Stimulated activated effector memory CD8-positive, alpha-beta T cell treated with anti-CD3 and anti-CD28 coated beads, Interleukin-12 subunit alpha, Interleukin-12 subunit beta, amount 100 ng/mL, for 72 hours (primary cell): ENCODE measurements around the gene OAS1.
A peak's percentile ranks its signal among the peaks of the same experiment; 100 is the strongest.

Source experiments
- ATAC-seq: fragments of 150-1000 bp; cut with Tn5 transposase; 2 replicates; pipeline ENCODE4 v1.10.0; 2021
- DNase-seq, 2 donors: peaks; one replicate each; pipeline ENCODE4 v3.0.0; 2021 to 2022; ENCODE audit warnings: low spot score in 2 of 2
- H3K27ac Mint-ChIP-seq: one replicate; pipeline ENCODE4 v1.8.0; 2022; ENCODE audit warnings: mild to moderate bottlenecking, mixed read lengths
- H3K36me3 Mint-ChIP-seq: one replicate; pipeline ENCODE4 v1.8.0; 2022; ENCODE audit warnings: mild to moderate bottlenecking, mixed read lengths
- H3K4me1 Mint-ChIP-seq: one replicate; pipeline ENCODE4 v1.8.0; 2022; ENCODE audit warnings: mixed read lengths
- H3K4me3 Mint-ChIP-seq: one replicate; pipeline ENCODE4 v1.8.0; 2022; ENCODE audit warnings: mild to moderate bottlenecking, mixed read lengths
- H3K9me3 Mint-ChIP-seq: one replicate; pipeline ENCODE4 v1.8.0; 2022; ENCODE audit warnings: mixed read lengths

The OAS1 gene

GRCh38 chr12:112885236-112885635, 21.5 kb upstream of the OAS1 start:
- ATAC-seq (no peak), DNase-seq (no peak)
- Mint-ChIP-seq H3K4me1 (no peaks in the 10 kb centered on the region), H3K36me3 (no peaks in the 10 kb centered on the region), H3K4me3 (no peak overlapping the region), H3K9me3 (no peaks in the 10 kb centered on the region), H3K27ac (no peak overlapping the region)

GRCh38 chr12:112887550-112887949, 19.2 kb upstream of the OAS1 start:
- no peak overlapping the region for H3K4me3 Mint-ChIP-seq
- DNase-seq = no peak
- no peak for ATAC-seq
- no peaks in the 10 kb centered on the region for H3K9me3 Mint-ChIP-seq
- H3K4me1 Mint-ChIP-seq = no peaks in the 10 kb centered on the region
- no peak overlapping the region for H3K27ac Mint-ChIP-seq
- no peaks in the 10 kb centered on the region for H3K36me3 Mint-ChIP-seq

- DNase-seq (peak in 1 of 2 donors; percentile 12), ATAC-seq (no peak)
- Mint-ChIP-seq H3K36me3 (no peaks in the 10 kb centered on the region), H3K4me3 (no peak overlapping the region), H3K27ac (no peak overlapping the region), H3K4me1 (peaks cover 5% of the 10 kb centered on the region), H3K9me3 (no peaks in the 10 kb centered on the region)
These were observed 15.4 kb upstream of the OAS1 start for GRCh38 chr12:112891093-112892024.

DNA sequence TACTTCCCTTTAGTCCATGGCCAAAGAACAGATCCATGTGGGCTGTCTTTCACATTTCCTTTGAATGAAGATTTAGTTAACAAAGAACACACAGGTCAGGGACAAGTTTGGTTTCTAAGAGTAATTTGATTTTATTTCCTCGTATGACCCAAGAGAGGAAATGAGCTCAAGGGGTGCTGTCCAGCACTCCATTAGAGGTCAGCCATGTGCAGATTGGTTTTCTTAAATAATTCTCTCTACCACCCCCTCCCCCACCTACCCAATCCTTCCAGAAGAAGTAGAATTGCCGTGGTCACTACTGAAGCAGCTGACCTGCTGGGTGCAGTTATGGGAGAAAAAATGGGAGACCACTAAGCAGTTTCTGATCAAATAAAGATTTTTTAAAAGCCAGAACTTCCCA, 13.9 kb upstream of the OAS1 start:
- H3K27ac Mint-ChIP-seq = no peak overlapping the region
- no peak for ATAC-seq
- no peaks in the 10 kb centered on the region for H3K9me3 Mint-ChIP-seq
- peak in 1 of 2 donors; percentile 7 for DNase-seq
- H3K36me3 Mint-ChIP-seq = no peaks in the 10 kb centered on the region
- H3K4me3 Mint-ChIP-seq = no peak overlapping the region
- peaks cover 10% of the 10 kb centered on the region for H3K4me1 Mint-ChIP-seq

GRCh38 chr12:112894128-112894527, 12.6 kb upstream of the OAS1 start:
- H3K27ac Mint-ChIP-seq = no peak overlapping the region
- no peak overlapping the region for H3K4me3 Mint-ChIP-seq
- no peaks in the 10 kb centered on the region for H3K36me3 Mint-ChIP-seq
- no peaks in the 10 kb centered on the region for H3K9me3 Mint-ChIP-seq
- H3K4me1 Mint-ChIP-seq = peaks cover 10% of the 10 kb centered on the region
- no peak for ATAC-seq
- peak in 1 of 2 donors; percentile 15 for DNase-seq

DNA sequence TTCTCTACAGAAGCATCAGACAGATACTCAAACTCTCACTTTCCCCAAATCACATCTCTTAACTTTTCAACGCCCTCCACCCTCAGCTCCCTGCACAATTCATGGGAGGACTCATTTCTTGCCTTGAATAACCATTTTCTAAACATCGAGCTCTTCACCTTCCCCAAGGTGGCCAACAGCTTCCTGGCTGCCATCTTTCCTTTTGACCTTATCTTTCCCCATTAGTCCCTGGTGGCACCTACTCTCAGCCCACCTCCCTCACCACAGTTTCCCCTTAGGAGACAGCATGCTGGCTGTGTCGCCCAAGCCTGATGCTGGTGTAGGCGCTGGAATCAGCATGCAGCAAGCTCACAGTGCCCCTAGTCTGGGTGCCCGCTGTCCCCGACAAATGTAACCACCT, 8.4 kb upstream of the OAS1 start:
- H3K36me3 Mint-ChIP-seq = no peaks in the 10 kb centered on the region
- ATAC-seq = no peak
- no peak for DNase-seq
- H3K4me1 Mint-ChIP-seq = peaks cover 16% of the 10 kb centered on the region
- H3K9me3 Mint-ChIP-seq = no peaks in the 10 kb centered on the region
- H3K4me3 Mint-ChIP-seq = no peak overlapping the region
- H3K27ac Mint-ChIP-seq = no peak overlapping the region

GRCh38 chr12:112900298-112901145, 6.2 kb upstream of the OAS1 start:
- ATAC-seq = peak; percentile 50
- Mint-ChIP-seq H3K36me3 (no peaks in the 10 kb centered on the region), H3K9me3 (no peaks in the 10 kb centered on the region), H3K4me3 (no peak overlapping the region), H3K27ac (no peak overlapping the region), H3K4me1 (peaks cover 27% of the 10 kb centered on the region)
- peak in 1 of 2 donors; percentile 65 for DNase-seq

GRCh38 chr12:112901271-112901670, 5.5 kb upstream of the OAS1 start:
- ATAC-seq = no peak
- DNase-seq = peak in 1 of 2 donors; percentile 41
- no peaks in the 10 kb centered on the region for H3K36me3 Mint-ChIP-seq
- H3K9me3 Mint-ChIP-seq = no peaks in the 10 kb centered on the region
- H3K4me1 Mint-ChIP-seq = peaks cover 27% of the 10 kb centered on the region
- H3K4me3 Mint-ChIP-seq = no peak overlapping the region
- no peak overlapping the region for H3K27ac Mint-ChIP-seq

DNA sequence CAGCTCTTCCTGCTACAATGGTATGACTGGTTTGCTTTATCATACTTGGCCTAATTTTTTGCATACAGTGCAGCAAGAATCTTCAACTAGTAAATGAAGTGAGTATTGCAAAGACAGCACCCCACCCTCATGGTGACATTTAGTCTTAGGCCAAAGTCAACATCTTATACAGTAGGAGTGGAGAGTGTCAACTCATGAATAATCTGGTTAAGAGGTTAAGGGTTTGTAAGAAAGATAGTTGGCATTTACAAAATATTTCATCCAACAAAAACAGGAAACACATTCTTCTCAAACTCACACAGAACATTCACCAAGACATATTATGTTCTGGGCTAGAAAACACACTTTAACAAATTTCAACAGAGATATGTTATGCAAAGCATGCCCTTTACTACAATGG, 2.2 kb upstream of the OAS1 start:
- DNase-seq (no peak), ATAC-seq (no peak)
- Mint-ChIP-seq H3K4me3 (no peak overlapping the region), H3K4me1 (peaks cover 55% of the 10 kb centered on the region), H3K27ac (peak overlapping the region; percentile 6), H3K36me3 (no peaks in the 10 kb centered on the region), H3K9me3 (no peaks in the 10 kb centered on the region)

DNA sequence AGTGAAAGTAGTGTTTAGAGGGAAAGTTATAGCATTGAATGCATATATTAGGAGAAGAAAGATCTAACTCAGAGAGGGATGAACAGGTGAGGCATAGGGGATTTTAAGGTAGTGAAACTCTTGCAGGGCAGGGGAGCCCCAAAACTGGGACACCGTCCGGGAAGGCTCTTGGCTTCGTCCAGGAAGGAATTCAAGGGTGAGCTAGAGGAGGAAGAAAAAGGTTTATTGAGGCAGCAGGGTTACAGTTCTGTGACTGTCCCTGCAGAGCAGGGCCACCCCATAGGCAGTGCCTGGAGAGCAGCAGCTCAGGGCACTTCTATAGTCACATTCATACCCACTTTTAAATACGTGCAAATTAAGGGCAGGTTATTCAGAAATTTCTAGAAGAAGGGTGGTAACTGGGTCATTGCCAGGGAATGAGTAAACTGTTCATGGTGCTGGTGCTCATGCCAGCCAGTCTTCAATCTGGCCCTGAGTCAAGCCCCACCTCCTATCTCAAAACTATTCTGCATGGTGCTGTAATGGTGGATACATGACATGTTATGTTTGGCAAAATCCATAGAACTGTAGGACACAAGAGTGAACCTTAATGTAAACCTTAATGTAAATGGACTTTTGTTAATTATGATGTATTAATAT, 1.2 kb upstream of the OAS1 start:
- H3K4me1 Mint-ChIP-seq = peaks cover 62% of the 10 kb centered on the region
- no peak overlapping the region for H3K4me3 Mint-ChIP-seq
- no peaks in the 10 kb centered on the region for H3K9me3 Mint-ChIP-seq
- ATAC-seq (no peak), DNase-seq (no peak)
- no peaks in the 10 kb centered on the region for H3K36me3 Mint-ChIP-seq
- no peak overlapping the region for H3K27ac Mint-ChIP-seq

GRCh38 chr12:112907415-112908157, 824 bp downstream of the OAS1 start:
- Mint-ChIP-seq H3K4me3 (peak overlapping the region; percentile 79), H3K4me1 (peaks cover 58% of the 10 kb centered on the region), H3K27ac (peak overlapping the region; percentile 77), H3K9me3 (no peaks in the 10 kb centered on the region), H3K36me3 (no peaks in the 10 kb centered on the region)
- ATAC-seq (peak; percentile 46), DNase-seq (no peak)

GRCh38 chr12:112908548-112908947, 1.8 kb downstream of the OAS1 start:
- H3K27ac Mint-ChIP-seq = peak overlapping the region; percentile 77
- H3K36me3 Mint-ChIP-seq = no peaks in the 10 kb centered on the region
- DNase-seq (no peak), ATAC-seq (no peak)
- peak overlapping the region; percentile 79 for H3K4me3 Mint-ChIP-seq
- peaks cover 8% of the 10 kb centered on the region for H3K9me3 Mint-ChIP-seq
- peaks cover 57% of the 10 kb centered on the region for H3K4me1 Mint-ChIP-seq

- no peak overlapping the region for H3K4me3 Mint-ChIP-seq
- H3K9me3 Mint-ChIP-seq = peaks cover 8% of the 10 kb centered on the region
- H3K36me3 Mint-ChIP-seq = no peaks in the 10 kb centered on the region
- no peak overlapping the region for H3K27ac Mint-ChIP-seq
- no peak for DNase-seq
- H3K4me1 Mint-ChIP-seq = peaks cover 52% of the 10 kb centered on the region
- ATAC-seq = no peak
These were observed 2.9 kb downstream of the OAS1 start for GRCh38 chr12:112909693-112910092.

DNA sequence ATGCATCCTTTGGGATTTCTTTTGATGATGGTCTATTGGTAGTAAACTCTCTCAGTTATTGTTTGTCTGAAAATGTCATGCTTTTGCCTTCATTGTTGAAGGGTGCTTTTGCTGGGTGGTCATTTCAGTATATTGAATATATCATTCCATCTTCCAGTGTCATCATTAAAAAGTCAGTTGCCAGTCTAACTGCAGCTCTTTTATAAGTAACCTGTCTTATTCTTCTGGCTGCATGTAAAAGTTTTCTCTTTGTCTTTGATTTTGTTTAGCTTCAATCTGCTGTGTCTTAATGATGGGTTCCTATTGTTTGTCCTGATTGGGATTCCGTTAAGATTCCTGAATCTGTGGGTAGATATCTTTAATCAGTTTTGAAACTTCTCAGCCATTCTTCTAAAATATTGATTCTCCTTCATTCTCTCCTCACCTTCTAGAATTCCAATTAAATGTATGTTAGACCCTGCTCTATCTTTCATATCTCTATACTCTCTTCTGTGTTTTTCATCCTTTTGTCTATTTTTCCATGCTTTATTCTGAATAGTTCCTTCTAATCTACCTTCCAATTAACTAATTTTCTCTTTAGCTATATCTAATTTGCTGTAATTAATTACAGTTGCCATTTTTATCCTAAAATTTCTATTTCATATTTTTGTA, 6.4 kb downstream of the OAS1 start:
- Mint-ChIP-seq H3K27ac (no peak overlapping the region), H3K9me3 (peaks cover 8% of the 10 kb centered on the region), H3K36me3 (peaks cover 9% of the 10 kb centered on the region), H3K4me1 (peaks cover 23% of the 10 kb centered on the region), H3K4me3 (no peak overlapping the region)
- no peak for ATAC-seq
- no peak for DNase-seq
